ENCODE measurements around the gene OR6C65.
"Not testable (repeated sequence)": the region's sequence is repeated elsewhere in the genome, so short reads cannot be mapped to it uniquely, and the experiment has no call there.

The OR6C65 gene

DNA sequence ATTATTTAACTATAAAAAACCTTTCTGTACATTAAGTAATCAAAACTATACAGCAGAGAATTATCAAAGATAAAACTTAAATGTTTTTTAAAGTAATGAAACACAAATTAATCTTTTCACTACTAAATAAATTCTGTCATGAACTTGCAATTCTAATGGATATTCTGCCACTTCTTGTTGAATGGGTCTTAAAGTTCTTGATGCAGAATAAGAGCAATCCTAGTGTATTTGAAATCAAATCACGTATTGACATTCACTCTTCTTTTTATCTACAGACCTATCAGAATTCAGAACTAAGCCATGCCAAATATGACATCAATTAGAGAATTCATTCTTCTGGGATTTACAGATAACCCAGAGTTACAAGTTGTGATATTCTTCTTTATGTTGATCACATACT is at the start of gene OR6C65:
OR6C65 (plus strand) TSS at position 301 of the 400 bp plus-strand sequence; CDS start at position 301, 0 bp downstream.
- no peak for DNase-seq (ENCODE audit: low spot score)

DNA sequence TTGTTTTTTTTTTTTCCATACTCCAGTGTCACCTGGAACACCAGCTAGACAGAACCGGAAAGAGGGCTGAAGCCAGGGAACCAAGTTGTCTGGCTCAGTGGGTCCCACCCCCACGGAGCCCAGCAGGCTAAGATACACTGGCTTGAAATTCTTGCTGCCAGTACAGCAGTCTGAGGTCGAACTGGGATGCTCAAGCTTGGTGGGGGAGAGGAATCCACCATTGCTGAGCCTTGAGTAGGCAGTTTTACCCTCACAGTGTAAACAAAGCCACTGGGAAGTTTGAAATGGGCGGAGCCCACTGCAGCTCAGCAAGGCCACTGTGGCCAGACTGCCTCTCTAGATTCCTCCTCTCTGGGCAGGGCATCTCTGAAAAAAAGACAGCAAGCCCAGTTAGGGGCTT is 45.0 kb upstream of the OR6C65 start:
- DNase-seq (ENCODE audit: low spot score) = peak; percentile 60

DNA sequence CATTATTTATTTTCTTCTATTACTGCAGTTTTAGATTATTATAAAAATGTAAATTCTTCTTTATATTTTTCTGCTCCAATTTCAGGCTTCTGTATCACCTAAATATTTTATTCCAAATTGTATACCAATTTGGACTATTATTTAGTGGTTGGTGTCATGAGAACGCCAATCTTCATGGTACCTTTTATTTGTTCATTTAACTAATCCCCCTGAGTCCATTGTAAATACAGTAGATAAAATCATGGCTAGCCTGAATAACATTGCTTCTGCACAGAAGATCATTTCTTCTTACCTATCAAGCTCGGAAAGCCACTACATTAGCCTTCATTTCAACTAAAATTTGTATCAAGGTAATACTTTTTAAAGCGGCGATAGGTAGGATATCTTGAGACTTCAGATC is 37.7 kb upstream of the OR6C65 start, which contains the start of gene OR6C75:
OR6C75 (plus strand) TSS at position 301 of the 400 bp plus-strand sequence. CDS start 2,136 bp downstream, outside the sequence.
- DNase-seq (ENCODE audit: low spot score) = no peak

DNA sequence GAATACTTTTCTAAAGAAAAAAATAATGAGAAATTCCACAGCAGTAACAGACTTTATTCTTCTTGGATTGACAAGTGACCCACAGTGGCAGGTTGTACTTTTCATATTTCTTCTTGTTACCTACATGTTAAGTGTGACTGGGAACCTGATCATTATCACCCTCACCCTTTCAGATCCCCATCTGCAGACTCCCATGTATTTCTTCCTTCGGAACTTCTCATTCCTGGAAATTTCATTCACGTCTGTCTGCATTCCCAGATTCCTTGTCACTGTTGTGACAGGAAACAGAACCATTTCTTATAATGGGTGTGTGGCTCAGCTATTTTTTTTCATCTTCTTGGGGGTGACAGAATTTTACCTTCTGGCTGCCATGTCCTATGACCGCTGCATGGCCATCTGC is 35.2 kb upstream of the OR6C65 start:
- DNase-seq (ENCODE audit: low spot score) = no peak

DNA sequence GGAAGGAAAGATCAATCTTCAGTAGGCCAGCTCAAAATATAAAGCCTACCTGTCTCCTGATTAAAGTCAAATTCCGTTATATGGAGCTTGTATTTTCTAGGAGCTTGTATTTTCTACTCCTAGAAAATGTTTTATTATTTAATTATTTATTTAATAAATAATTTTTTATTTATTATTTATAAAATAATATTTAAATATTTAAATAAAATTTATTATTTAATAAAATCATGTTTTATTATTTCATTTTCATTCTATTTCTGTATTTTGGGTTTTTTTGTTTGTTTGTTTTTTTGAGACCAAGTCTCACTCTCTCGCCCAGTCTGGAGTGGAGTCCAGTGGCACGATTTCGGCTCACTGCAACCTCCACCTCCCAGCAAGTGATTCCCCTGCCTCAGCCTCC is 27.8 kb upstream of the OR6C65 start:
- no peak for DNase-seq (ENCODE audit: low spot score)

DNA sequence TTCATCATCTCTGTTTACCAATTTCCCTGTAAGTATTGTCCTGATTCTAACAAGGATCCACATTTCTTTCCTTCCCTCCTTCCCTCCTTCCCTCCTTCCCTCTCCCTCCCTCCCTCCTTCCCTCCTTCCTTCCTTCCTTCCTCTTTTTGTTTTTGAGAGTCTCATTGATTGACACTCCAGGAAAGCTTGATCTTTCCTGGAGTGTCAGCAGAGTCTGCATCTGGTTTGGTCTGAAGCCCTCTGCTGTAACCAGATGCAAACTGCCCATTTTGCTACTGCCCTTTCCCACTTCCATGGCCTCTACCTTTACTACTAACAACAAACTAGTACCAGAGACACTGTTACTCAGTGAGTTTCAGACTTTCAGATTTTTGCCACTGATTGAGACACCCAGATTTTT is 14.4 kb upstream of the OR6C65 start:
- no peak for DNase-seq (ENCODE audit: low spot score)

DNA sequence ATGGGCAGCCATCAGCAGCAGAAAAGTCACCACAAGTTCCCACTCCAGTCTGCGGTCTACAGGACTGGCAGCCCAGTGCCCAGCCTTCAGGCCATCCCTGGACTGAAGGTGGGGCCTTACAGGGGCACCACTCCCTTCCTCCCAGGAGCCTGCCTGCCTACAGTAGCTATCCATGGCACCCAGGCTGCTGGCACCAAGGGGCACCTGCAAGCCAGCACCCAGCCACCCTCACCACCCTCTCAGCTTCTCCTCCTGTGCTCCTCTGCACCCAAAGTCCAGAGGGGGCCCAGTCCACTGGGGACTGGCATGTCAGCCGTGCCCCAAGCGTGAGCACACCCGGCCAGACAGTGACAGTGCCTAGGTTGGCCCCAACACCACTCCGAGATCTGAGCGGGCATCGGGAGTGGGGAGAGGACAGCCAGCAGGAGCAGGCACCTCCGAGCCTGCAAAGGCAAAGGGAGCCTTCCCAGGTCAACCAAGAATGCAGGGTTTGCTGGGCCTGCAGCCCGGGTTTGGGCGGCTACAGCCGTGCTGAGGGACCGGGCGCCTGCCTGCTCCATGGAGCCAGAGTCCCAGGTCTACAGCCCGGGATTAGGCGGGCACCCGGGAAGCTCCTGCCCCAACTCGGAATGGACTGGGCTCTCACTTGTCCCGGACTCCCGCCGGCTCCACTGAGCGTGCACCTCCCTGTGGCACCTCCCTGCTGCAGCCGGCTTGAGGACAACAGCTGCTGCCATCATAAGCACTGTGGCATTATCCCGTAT is 8.1 kb upstream of the OR6C65 start:
- DNase-seq (ENCODE audit: low spot score) = no peak

DNA sequence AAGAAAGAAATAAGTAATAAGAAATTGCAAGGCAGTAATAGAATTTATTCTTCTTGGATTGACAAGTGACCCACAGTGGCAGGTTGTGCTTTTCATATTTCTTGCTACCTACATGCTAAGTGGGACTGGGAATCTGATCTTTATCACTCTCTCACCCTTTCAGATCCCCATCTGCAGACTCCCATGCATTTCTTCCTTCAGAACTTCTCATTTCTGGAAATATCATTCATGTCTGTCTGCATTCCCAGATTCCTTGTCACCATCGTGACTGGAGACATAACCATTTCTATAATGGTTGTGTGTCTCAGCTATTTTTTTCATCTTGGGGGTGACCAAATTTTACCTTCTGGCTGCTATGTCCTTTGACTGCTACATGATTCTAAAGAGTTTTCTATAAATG is 4.0 kb upstream of the OR6C65 start:
- no peak for DNase-seq (ENCODE audit: low spot score)

DNA sequence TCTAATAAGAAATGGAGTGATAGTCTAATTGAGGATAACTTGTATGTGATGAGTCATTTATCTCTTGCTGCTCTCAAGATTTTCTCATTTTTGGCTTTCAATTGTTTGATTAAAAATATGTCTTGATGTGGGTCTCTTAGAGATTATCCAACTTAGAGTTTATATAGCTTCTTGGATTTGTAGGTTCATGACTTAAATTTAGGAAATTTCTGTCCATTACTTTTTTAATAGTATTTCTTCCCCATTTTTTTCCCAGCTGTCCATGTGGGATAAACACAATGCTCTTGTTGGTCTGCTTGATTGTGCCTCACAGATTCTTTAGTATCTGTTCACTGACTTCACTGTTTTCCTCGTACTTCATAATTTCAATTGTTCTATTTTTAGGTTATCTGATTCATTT is 7.5 kb downstream of the OR6C65 start:
- no peak for DNase-seq (ENCODE audit: low spot score)

DNA sequence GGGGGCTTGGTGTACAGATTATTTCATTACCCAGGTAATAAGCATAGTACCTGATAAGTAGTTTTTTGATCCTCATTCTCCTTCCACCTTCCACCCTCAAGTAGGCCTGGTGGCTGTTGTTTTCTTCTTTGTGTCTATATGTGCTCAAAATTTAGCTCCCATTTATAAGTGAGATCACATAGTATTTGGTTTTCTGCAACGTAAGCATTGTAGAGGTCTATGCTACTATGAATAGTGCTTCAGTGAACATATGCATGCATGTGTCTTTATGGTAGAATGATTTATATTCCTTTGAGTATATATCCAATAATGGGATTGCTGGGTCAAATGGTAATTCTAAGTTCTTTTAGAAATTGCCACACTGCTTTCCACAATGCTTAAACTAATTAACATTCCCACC is 8.8 kb downstream of the OR6C65 start:
- not testable (repeated sequence) for DNase-seq (ENCODE audit: low spot score)

DNA sequence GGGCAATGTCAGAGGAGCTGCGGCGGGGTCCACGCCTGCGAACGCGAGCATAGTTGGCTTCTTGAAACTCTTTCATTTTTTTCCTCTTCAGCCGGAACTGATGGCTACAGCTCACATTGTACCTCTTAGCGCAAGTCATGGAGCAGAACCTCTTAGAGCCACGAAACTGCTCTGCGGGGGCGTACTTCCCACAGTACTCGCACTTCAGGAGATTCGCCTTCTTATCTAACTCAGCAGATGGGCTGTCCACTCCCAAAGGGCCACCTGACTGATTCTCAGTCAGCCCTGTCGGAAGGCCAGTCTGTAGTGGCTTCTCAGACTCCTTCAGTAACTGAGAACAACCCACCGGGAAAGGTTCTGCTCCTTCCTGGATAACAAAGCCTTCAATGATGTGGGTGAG is 11.8 kb downstream of the OR6C65 start:
- DNase-seq (ENCODE audit: low spot score) = not testable (repeated sequence)

DNA sequence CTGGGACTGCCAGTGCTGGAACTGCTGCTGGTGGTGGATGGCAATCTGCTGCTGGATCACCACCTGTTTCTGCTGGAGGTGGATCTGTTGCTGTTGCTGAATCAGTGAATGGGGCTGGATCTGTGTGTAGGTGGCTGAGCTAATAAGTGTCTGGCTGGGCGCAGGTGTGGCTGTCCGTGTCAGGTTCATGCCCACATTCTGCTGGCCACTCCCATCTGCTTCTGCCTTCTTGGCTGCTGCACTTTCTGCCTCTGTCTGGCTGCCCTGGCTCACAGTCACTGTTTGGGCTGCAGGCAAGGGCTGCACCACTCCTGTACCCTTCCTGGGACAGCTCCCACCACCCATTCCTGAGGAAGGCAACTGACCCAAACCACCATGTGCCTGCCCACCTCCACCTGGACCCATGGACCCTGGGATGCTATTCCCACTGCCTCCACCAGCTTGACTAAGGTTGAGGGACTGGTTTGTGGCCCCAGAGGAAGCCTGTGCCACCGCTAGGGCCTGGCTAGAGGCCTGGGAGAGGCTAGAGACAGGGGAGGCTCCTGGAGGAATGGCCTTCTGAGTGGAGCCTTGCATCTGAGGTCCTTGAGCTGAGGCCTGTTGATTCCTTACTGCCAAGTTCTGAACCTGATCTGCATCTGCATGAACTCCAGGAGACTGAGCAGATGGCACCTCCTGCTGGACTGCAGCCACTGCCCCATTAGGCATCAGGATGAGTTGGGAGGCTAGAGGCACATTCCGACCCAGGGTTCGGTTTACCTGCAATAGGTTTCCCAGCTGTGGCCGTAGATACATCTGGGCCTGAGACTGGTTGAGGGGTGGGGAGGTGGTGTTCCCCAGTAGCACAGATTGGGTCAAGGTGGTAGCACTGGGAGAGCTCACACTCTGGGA is 13.4 kb downstream of the OR6C65 start:
- DNase-seq (ENCODE audit: low spot score) = not testable (repeated sequence)

DNA sequence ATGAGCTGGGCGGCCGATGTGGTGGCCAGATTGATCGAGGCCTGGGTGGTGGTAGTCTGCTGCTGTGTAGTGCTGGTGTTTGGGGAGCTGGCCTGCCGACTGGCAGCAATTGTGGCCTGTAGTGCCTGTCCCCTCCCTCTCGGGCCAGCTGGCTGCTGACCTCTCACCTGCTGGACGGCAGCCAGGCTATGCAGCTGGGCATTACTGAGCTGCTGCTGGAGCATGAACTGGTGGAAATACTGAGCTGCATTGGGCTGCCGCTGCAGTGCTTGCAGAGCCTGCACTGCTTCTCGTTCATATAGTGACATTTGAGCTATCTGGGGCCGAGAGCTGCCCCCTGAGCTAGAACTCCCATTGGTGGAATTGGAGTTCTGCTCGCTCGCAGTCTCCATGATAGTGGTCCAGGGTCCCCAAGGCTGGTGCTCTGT is 14.1 kb downstream of the OR6C65 start:
- peak; percentile 59 for DNase-seq (ENCODE audit: low spot score)

DNA sequence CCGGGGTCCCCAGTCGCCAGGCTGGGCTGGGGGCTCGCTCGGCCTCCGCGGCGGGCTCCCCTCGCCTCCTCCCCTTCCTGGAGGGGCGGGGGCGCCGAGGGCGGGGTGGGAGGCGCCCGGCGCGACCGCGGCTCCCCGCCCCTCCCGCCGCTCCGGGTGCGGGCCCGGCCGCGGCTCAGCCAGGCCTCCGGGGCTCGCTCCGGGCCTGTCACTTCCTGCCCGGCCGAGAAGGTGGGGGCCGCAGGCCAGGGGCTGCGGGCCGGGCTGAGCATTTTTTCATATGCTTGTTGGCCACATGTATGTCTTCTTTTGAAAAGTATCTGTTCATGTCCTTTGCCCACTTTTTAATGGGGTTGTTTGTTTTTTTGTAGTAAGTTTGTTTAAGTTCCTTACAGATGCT is 14.6 kb downstream of the OR6C65 start:
- not testable (repeated sequence) for DNase-seq (ENCODE audit: low spot score)

DNA sequence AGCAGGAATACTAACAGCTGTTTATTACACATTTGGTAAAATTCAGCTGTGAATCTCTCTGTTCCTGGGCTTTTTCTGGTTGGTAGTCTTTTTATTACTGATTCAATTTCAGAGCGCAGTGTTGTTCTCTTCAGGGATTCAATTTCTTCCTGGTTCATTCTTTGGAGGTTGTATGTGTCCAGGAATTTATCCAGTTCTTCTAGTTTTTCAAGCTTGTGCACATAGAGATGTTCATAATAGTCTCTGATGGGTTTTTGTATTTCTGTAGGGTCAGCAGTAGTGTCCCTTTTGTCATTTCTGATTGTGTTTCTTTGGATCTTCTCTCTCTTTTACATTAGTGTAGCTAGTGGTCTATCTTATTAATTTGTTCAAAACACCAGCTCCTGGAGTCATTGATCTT is 16.6 kb downstream of the OR6C65 start:
- DNase-seq (ENCODE audit: low spot score) = no peak

DNA sequence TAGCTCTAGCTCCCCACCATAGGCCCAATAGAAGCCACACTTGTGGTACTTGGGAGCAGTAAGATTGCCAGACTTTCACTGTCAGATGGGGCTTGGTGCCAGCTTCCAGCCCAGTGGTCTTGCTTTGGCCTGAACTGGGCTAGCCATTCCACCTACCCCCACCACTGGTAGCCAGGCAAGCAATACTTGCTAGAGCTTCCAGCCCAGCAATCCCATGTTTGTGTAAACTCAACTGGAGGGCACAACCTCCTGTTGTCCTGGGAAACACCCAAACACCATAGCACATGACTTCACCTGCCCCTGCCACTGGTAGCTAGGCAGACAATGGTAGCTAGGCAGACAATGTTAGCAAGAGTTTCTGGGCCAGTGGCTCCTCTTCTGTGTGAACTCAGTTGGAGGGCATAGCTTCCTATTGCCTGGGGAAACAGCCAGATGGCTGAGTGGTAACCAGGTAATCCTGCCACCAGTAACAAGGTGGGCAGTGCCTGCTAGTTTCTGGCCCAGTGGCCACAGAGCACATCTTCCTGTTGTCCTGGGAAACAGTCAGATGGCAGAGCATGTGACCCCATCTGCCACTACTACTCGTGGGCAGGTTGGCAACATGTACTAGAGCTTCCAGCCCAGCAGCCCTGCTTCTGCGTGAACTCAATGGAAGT is 20.1 kb downstream of the OR6C65 start:
- peak; percentile 46 for DNase-seq (ENCODE audit: low spot score)

DNA sequence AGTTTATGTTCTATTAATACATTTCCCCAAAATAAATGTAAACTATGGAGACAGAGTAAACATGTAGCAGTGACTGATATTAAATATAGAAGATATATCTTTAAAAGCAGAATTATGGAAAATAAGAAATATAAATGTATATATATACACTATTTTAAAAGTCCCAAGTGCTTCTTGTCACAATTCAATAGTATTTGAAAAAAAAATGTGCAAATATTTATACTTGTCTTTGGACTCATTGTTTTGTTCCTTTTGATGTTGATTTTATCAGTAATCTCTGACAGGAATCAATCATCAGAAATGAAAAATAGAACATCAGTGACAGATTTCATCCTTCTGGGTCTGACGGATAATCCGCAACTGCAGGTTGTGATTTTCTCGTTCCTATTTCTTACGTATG is 25.6 kb downstream of the OR6C65 start, which contains the start of gene OR6C76:
OR6C76 (plus strand) TSS at position 301 of the 400 bp plus-strand sequence; CDS start at position 301, 0 bp downstream.
- DNase-seq (ENCODE audit: low spot score) = no peak

DNA sequence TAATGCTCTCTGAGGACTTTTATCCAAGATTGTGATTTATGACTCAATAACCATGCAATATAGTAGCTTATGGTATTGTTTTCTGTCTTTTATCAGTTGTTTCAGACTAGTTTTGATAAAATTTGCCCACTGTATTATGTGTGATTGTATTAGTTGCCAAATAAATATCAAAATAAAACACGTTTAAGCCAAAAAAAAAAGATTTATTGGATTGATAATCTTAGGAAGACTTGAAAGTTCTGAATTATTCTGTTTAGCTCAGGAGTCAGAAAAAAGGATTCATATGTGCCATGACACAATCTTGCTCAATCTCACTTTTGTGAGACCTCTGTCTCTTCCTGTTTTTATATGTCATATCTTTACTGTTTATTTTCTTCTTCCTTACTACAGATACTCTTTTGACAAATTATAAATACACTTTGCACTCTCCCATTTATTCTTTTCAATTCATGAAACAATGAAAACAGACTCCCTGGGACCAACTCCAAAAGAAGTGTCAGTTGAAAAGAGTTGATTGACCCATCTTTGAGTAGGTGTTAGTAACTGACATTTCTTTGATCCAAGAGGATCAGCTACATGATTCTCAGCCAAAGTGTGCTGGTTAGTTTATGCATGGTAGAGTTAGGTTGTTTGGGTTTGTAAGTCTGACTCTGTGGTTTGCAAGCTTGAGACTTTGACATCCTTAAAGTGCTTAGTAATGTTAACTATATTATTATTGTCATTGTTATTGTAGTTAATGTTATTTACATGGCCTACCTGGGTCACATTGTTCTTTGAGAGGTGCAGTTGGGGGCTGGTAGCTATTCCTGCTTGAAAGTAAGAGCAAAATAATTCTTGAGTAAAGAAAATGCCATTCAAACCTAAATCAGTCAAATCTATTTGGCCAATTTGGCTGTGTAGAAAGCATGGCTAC is 28.3 kb downstream of the OR6C65 start:
- no peak for DNase-seq (ENCODE audit: low spot score)

DNA sequence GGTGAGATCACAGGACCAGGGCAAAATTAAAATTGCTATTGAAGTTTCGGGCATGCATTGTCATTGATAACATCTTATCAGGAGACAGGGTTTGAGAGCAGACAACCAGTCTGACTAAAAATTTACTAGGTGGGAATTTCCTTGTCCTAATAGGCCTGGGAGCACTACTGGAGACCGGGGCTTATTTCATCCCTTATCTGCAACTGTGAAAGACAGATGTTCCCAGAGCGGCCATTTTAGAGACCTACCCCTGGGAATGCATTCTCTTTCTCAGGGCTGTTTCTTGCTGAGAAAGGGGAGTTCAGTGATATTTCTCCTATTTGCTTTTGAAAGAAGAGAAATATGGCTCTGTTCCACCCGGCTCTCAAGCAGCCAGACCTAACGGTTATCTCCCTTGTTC is 40.9 kb downstream of the OR6C65 start:
- not testable (repeated sequence) for DNase-seq (ENCODE audit: low spot score)

DNA sequence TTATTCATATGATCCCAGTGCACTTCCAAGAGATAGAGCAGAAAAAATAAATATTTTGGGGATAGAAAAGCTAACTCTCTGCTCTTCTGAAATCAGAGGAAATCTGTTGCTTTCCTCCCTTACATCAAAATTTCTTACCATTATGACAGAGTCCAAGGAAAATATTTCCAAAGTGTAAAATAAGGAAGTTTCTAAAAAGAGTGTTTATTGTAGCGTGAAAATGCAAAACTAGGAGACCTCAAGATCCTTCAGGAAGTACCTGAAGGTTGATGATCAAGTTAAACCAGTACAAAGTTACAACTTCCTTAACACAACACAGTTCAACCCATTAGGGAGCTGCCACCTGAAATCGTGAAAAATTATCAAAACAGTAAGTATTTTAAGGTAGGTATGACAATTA is 43.4 kb downstream of the OR6C65 start, which contains the start of gene OR6C2:
OR6C2 (plus strand) TSS at position 301 of the 400 bp plus-strand sequence. CDS start 8,138 bp downstream, outside the sequence.
- DNase-seq (ENCODE audit: low spot score) = no peak

DNA sequence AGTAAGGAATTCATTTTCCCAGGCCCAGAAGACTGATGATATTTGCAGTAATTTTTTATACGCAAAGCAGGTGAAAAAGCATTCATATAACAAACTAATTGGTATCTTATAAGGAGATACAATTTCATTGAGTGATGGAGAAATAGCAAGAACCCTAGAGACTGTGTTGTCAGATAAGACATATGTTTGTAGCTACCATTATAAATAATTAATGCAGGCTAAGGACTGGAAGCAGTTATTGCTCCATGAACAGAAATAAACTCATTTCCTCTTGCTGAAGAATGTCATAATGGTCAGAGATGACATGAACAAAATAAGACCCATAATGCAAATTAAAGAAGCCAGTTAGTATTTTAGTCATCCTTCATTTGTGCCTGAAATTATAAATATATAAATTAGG is 45.0 kb downstream of the OR6C65 start:
- DNase-seq (ENCODE audit: low spot score) = no peak
